Tracheal epithelial cell (primary cell): Measurements from ENCODE around the gene KRTAP4-7. TPM values are rescaled to one million over a fixed set of nuclear protein-coding genes. Genes with fewer than 3 reads are reported as not detected.

Source experiments
- total RNA-seq: library from RNA; depleted of rRNA; stranded (reverse); fragments of >200 nt; gene quantifications from 2 replicates; pipeline ENCODE4 v1.2.1, GENCODE V29; 2014

The KRTAP4-7 gene
- total RNA-seq: not detected in 2 replicates

GRCh38 chr17:41084100-41084856 is at the start of gene KRTAP4-7:
TSS of gene KRTAP4-7 (plus strand) at chr17:41084150. CDS start at chr17:41084207, 57 bp downstream.

GRCh38 chr17:41034346-41034935 is 49.5 kb upstream of the KRTAP4-7 start, which contains the start of gene KRTAP1-3:
TSS of gene KRTAP1-3 (minus strand) at chr17:41034874. CDS start at chr17:41034821, 53 bp downstream.

DNA sequence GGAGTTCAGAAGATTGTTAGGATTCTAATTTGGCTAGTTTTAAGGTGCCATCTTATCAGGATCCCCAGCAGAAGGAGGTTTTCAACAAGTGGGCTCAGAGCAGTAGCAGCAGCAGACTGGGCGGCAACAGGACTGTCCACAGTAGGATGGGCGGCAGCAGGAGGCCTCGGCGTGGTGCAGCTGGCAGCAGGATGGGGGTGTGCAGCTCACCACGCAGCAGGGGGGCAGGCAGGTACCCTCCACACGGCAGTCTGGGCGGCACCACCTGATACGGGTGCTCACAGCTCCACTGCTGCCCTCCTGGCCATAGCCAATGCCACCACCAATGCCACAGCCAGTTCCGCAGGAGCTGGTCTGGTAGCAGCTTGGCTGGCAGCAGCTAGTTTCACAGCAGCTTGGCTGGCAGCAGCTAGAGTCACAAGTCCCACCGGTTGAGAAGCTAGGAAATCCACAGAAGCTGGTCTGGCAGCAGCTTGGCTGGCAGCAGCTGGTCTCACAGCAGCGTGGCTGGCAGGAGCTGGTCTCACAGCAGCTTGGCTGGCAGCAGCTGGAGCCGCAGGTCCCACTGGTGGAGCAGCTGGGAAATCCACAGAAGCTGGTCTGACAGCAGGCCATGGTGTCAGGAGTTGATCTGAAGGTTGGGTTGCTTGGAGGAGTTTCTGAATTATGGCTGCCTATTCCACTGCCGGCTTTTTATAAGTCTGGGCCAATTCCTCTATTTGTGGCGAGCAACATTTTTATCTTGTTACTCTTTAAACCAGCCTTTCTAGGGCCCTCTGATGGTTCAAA is 43.0 kb upstream of the KRTAP4-7 start, which contains the start of gene KRTAP1-1:
Gene KRTAP1-1 (minus strand): TSS at position 668 of the 789 bp plus-strand sequence. CDS start 53 bp downstream, at position 615.

GRCh38 chr17:41046735-41047465 is 37.0 kb upstream of the KRTAP4-7 start, which contains the start of gene KRTAP2-1:
TSS of gene KRTAP2-1 (minus strand) at chr17:41047316. CDS start at chr17:41047267, 49 bp downstream.

DNA sequence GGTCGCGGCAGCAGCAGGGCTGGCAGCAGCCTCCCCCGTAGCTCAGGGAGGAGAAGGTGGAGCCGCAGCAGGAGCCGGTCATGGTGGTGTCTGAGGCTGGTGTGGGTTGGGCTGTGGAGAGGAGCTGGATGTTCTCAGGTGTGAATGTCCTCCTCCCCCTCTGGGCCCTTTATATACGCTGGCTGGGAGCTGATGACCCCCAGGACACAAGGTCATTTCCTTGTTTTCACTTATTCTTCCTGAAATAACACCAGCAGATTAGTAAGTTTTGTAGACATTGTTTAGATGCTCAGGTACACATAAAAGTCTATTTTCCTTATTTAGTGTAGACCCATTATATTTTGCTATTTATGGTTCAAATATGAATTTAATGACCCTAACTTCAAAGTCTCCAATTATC is 28.8 kb upstream of the KRTAP4-7 start, which contains the start of gene KRTAP2-2:
Gene KRTAP2-2 (minus strand): TSS at position 101 of the 400 bp plus-strand sequence. CDS start 19 bp downstream, at position 82.

DNA sequence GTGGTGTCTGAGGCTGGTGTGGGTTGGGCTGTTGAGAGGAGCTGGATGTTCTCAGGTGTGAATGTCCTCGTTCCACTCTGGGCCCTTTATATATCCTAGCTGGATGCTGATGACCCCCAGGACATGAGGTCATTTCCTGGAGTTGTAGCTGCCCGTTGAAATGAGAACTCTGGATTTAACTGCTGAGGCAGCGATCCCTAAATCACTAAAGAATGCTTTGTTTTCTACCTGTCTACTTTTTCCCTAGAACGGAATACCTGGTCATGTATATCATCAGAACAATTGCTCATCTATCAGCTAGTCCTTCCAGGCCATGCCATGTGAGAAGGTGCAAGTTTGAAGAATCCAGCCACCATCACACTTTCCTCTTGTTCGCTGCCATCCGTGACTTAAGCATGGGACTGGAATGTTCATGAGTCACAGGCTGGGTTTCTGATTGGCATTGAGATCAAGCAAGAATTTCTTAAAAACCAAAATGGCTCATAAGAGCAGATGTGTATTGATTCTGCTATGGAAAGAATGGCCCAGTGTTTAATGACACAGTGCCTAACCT is 23.8 kb upstream of the KRTAP4-7 start, which contains the start of gene KRTAP2-3:
Gene KRTAP2-3 (minus strand): TSS at position 63 of the 553 bp plus-strand sequence. CDS start 64 bp downstream, outside the sequence.

DNA sequence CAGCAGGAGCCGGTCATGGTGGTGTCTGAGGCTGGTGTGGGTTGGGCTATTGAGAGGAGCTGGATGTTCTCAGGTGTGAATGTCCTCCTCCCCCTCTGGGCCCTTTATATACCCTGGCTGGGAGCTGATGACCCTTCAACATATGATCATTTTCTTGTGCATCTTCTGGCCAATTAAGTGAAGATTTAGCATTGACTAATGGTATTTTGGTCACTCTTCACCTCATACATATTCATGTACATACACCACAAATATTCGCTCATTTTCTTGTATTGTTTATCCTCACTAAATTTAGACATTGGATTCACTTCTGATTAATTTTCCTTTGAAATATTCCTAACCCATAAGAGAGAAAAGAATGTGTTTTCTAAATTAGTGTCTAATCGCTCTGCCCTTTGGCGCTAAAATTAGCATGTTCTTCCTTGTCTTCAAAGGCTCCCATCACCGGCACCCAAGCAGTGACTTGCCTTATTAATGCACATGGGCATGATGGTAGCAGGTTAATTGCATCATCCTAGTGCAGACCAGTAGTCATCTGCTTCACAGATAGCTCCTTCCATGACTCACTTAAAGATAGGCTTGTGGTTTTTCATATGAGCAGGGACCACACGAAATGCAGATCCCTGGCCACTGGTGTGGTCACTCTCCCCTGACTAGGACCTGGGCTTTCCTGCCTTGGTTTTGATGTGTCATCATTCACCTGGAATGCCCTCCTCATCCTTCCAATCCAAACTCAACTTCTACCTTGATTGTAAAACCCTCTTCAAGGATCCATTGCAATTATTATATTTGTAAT is 17.9 kb upstream of the KRTAP4-7 start, which contains the start of gene KRTAP2-4:
Gene KRTAP2-4 (minus strand): TSS at position 51 of the 796 bp plus-strand sequence. CDS start 34 bp downstream, at position 17.

DNA sequence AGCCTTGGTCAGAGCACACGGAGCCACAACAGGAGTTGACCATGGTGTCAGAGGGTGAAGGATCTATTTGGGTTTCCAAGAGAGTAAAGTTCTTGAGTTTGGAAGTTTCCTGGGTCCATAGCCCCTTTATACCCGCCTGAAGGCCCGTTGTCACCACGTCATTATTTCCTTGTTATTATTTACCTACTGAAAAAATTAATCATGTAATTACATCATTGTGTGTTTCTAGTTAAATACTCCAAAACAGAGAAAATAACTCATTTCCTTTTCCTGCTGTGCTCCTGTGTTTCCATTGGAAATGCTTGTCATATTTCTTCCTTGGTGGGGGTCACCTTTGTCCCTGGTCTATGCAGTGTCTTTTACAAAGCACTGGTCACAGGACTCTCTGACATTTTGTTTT is 14.1 kb downstream of the KRTAP4-7 start, which contains the start of gene KRTAP4-8:
Gene KRTAP4-8 (minus strand): TSS at position 101 of the 400 bp plus-strand sequence. CDS start 58 bp downstream, at position 43.

GRCh38 chr17:41101586-41102259 is 17.8 kb downstream of the KRTAP4-7 start, which contains the start of gene KRTAP4-16:
TSS of gene KRTAP4-16 (minus strand) at chr17:41102209. CDS start at chr17:41102209, 0 bp downstream.

DNA sequence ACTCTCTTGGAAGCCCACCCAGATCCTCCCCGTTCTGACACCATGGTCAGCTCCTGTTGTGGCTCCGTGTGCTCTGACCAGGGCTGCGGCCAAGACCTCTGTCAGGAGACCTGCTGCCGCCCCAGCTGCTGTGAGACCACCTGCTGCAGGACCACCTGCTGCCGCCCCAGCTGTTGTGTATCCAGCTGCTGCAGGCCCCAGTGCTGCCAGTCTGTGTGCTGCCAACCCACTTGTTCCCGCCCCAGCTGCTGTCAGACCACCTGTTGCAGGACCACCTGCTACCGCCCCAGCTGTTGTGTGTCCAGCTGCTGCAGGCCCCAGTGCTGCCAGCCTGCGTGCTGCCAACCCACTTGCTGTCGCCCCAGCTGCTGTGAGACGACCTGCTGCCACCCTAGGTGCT is 21.4 kb downstream of the KRTAP4-7 start, which contains the start of gene KRTAP4-9:
Gene KRTAP4-9 (plus strand): TSS at position 43 of the 400 bp plus-strand sequence. CDS start 0 bp downstream, at position 43.

GRCh38 chr17:41117846-41118386 is 34.0 kb downstream of the KRTAP4-7 start, which contains the start of gene KRTAP4-11:
TSS of gene KRTAP4-11 (minus strand) at chr17:41118373. CDS start at chr17:41118315, 58 bp downstream.

DNA sequence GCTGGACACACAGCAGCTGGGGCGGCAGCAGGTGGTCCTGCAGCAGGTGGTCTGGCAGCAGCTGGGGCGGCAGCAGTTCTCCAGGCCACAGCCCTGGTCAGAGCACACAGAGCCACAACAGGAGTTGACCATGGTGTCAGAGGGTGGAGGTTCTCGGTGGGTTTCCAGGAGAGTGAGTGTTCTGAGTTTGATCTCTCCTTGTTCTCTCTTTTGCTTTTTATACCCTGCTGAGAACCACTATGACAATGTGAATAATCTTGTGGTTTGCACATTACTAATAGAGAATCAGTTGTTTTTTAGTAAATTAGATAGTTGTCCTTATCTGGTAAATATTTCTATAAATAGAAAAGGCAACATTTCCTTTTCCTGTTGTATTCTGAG is 40.0 kb downstream of the KRTAP4-7 start, which contains the start of gene KRTAP4-12:
Gene KRTAP4-12 (minus strand): TSS at position 192 of the 381 bp plus-strand sequence. CDS start 60 bp downstream, at position 132.

Other genes starting within 250 kb of the KRTAP4-7 start
- gene KRT12, start 216.9 kb upstream of the KRTAP4-7 start, total RNA-seq: not detected in 2 replicates
- gene KRT20, start 198.9 kb upstream of the KRTAP4-7 start, total RNA-seq: not detected in 2 replicates
- gene KRT23, start 146.5 kb upstream of the KRTAP4-7 start, total RNA-seq: 7.2 and 148 TPM in 2 replicates
- gene KRT39, start 117.2 kb upstream of the KRTAP4-7 start, total RNA-seq: not detected in 2 replicates
- gene KRT40, start 99.8 kb upstream of the KRTAP4-7 start, total RNA-seq: not detected in 2 replicates
- gene KRTAP3-3, start 90.0 kb upstream of the KRTAP4-7 start, total RNA-seq: not detected in 2 replicates
- not detected in 2 replicates for gene KRTAP3-2, start 84.2 kb upstream of the KRTAP4-7 start, total RNA-seq
- not detected in 2 replicates for gene KRTAP3-1, start 75.0 kb upstream of the KRTAP4-7 start, total RNA-seq
- 0.24 TPM in 1 of 2 replicates, not detected in the other for gene KRTAP1-5, start 56.9 kb upstream of the KRTAP4-7 start, total RNA-seq
- gene KRTAP1-4, start 54.0 kb upstream of the KRTAP4-7 start, total RNA-seq: not detected in 2 replicates
- gene KRTAP1-3, start 49.3 kb upstream of the KRTAP4-7 start, total RNA-seq: not detected in 2 replicates
- gene KRTAP1-1, start 42.7 kb upstream of the KRTAP4-7 start, total RNA-seq: 0.24 TPM in 1 of 2 replicates, not detected in the other
- gene KRTAP2-1, start 36.8 kb upstream of the KRTAP4-7 start, total RNA-seq: not detected in 2 replicates
- gene KRTAP2-2, start 28.9 kb upstream of the KRTAP4-7 start, total RNA-seq: not detected in 2 replicates
- gene KRTAP2-3, start 24.0 kb upstream of the KRTAP4-7 start, total RNA-seq: 2.9 TPM in 1 of 2 replicates, not detected in the other
- gene KRTAP2-4, start 18.3 kb upstream of the KRTAP4-7 start, total RNA-seq: not detected in 2 replicates
- gene KRTAP4-8, start 14.0 kb downstream of the KRTAP4-7 start, total RNA-seq: not detected in 2 replicates
- gene KRTAP4-16, start 18.1 kb downstream of the KRTAP4-7 start, total RNA-seq: not detected in 2 replicates
- not detected in 2 replicates for gene KRTAP4-9, start 21.2 kb downstream of the KRTAP4-7 start, total RNA-seq
- gene KRTAP4-11, start 34.2 kb downstream of the KRTAP4-7 start, total RNA-seq: not detected in 2 replicates
- gene KRTAP4-12, start 40.0 kb downstream of the KRTAP4-7 start, total RNA-seq: not detected in 2 replicates
- not detected in 2 replicates for gene KRTAP4-6, start 56.4 kb downstream of the KRTAP4-7 start, total RNA-seq
- gene KRTAP4-5, start 65.7 kb downstream of the KRTAP4-7 start, total RNA-seq: not detected in 2 replicates
- not detected in 2 replicates for gene KRTAP4-4, start 76.6 kb downstream of the KRTAP4-7 start, total RNA-seq
- not detected in 2 replicates for gene KRTAP4-3, start 84.1 kb downstream of the KRTAP4-7 start, total RNA-seq
- not detected in 2 replicates for gene KRTAP4-2, start 94.1 kb downstream of the KRTAP4-7 start, total RNA-seq
- not detected in 2 replicates for gene KRTAP4-1, start 100.8 kb downstream of the KRTAP4-7 start, total RNA-seq
- gene KRTAP9-1, start 105.7 kb downstream of the KRTAP4-7 start, total RNA-seq: not detected in 2 replicates
- not detected in 2 replicates for gene KRTAP9-2, start 142.5 kb downstream of the KRTAP4-7 start, total RNA-seq
- not detected in 2 replicates for gene KRTAP9-3, start 148.3 kb downstream of the KRTAP4-7 start, total RNA-seq
- not detected in 2 replicates for gene KRTAP9-8, start 153.8 kb downstream of the KRTAP4-7 start, total RNA-seq
- not detected in 2 replicates for gene KRTAP9-4, start 165.5 kb downstream of the KRTAP4-7 start, total RNA-seq
- not detected in 2 replicates for gene KRTAP9-9, start 171.2 kb downstream of the KRTAP4-7 start, total RNA-seq
- not detected in 2 replicates for gene KRTAP9-6, start 181.2 kb downstream of the KRTAP4-7 start, total RNA-seq
- not detected in 2 replicates for gene KRTAP9-7, start 191.5 kb downstream of the KRTAP4-7 start, total RNA-seq
- not detected in 2 replicates for gene KRTAP29-1, start 218.7 kb downstream of the KRTAP4-7 start, total RNA-seq
- not detected in 2 replicates for gene KRTAP16-1, start 225.2 kb downstream of the KRTAP4-7 start, total RNA-seq
- 0.24 TPM in 1 of 2 replicates, not detected in the other for gene KRTAP17-1, start 231.6 kb downstream of the KRTAP4-7 start, total RNA-seq